Naive B cell (primary cell): ENCODE data around the gene MSL1. TPM values are rescaled to one million over a fixed set of nuclear protein-coding genes. Genes with fewer than 3 reads are reported as not detected.

ENCODE experiments used
- ATAC-seq, 2 donors: fragments of 150-1000 bp; cut with Tn5 transposase; 2 replicates each; pipeline ENCODE4 v1.10.0; 2021; ENCODE audit warnings: low read depth in 2 of 2, mild to moderate bottlenecking in 2 of 2, moderate library complexity in 2 of 2
- DNase-seq: peaks from one replicate; pipeline ENCODE4 v3.0.0; 2022
- H3K27ac Mint-ChIP-seq, 6 donors: one replicate each; pipeline ENCODE4 v1.8.0; 2020 to 2022; ENCODE audit warnings: mild to moderate bottlenecking in 6 of 6, mixed read lengths in 6 of 6, moderate library complexity in 5 of 6, inconsistent platforms in 2 of 6
- H3K27me3 Mint-ChIP-seq, 3 donors: one replicate each; pipeline ENCODE4 v1.8.0; 2021 to 2022; ENCODE audit warnings: mixed read lengths in 3 of 3, mild to moderate bottlenecking in 1 of 3
- H3K36me3 Mint-ChIP-seq, 2 donors: one replicate each; pipeline ENCODE4 v1.8.0; 2020 to 2022; ENCODE audit warnings: mixed read lengths in 2 of 2, inconsistent platforms in 1 of 2, mild to moderate bottlenecking in 1 of 2
- H3K4me1 Mint-ChIP-seq, 3 donors: one replicate each; pipeline ENCODE4 v1.8.0; 2020 to 2022; ENCODE audit warnings: mixed read lengths in 3 of 3, inconsistent platforms in 1 of 3, mild to moderate bottlenecking in 1 of 3, moderate library complexity in 1 of 3
- H3K4me3 Mint-ChIP-seq, 8 donors: one replicate each; pipeline ENCODE4 v1.8.0; 2020 to 2022; ENCODE audit warnings: mild to moderate bottlenecking in 8 of 8, mixed read lengths in 8 of 8, moderate library complexity in 8 of 8, inconsistent platforms in 2 of 8
- H3K9me3 Mint-ChIP-seq, 7 donors: one replicate each; pipeline ENCODE4 v1.8.0; 2020 to 2022; ENCODE audit warnings: mixed read lengths in 7 of 7, mild to moderate bottlenecking in 5 of 7, inconsistent platforms in 2 of 7, moderate library complexity in 1 of 7
- polyA plus RNA-seq, 6 donors: library from polyadenylated mRNA; unstranded; fragments of 300-500 nt; fragmentation: Illumina TruSeq; gene quantifications; one replicate each; pipeline ENCODE4 v1.2.3, GENCODE V29; 2021; ENCODE audit warnings: low read depth in 6 of 6

The MSL1 gene
- polyA plus RNA-seq, 6 donors from 2014 or later, result 7.7 to 13.1 (median 9.2) TPM

GRCh38 chr17:40103688-40104087 lies 18.1 kb upstream of the MSL1 start:
- H3K36me3 Mint-ChIP-seq, result no peaks in the 10 kb centered on the region
- no peak for ATAC-seq
- H3K27ac Mint-ChIP-seq, result peak overlapping the region in 1 of 6 donors; percentile 91
- no peaks in the 10 kb centered on the region for H3K27me3 Mint-ChIP-seq
- H3K4me1 Mint-ChIP-seq, result peaks cover 56 to 74% (median 60%) of the 10 kb centered on the region in 3 donors
- no peak for DNase-seq
- peaks cover 0 to under 1% (median 0%) of the 10 kb centered on the region in 7 donors for H3K9me3 Mint-ChIP-seq
- no peak overlapping the region for H3K4me3 Mint-ChIP-seq

GRCh38 chr17:40104594-40105486 lies 16.9 kb upstream of the MSL1 start:
- no peaks in the 10 kb centered on the region for H3K27me3 Mint-ChIP-seq
- DNase-seq, result no peak
- peak overlapping the region in 2 of 8 donors; percentile 40 to 56 for H3K4me3 Mint-ChIP-seq
- H3K4me1 Mint-ChIP-seq, result peaks cover 52 to 63% (median 58%) of the 10 kb centered on the region in 3 donors
- no peak overlapping the region for H3K27ac Mint-ChIP-seq
- no peak for ATAC-seq
- H3K36me3 Mint-ChIP-seq, result no peaks in the 10 kb centered on the region
- no peaks in the 10 kb centered on the region for H3K9me3 Mint-ChIP-seq

- no peaks in the 10 kb centered on the region for H3K36me3 Mint-ChIP-seq
- peak overlapping the region in 3 of 6 donors; percentile 15 to 81 (median 15) for H3K27ac Mint-ChIP-seq
- H3K9me3 Mint-ChIP-seq, result no peaks in the 10 kb centered on the region
- H3K4me1 Mint-ChIP-seq, result peaks cover 45 to 59% (median 58%) of the 10 kb centered on the region in 3 donors
- ATAC-seq, result no peak
- DNase-seq, result no peak
- no peaks in the 10 kb centered on the region for H3K27me3 Mint-ChIP-seq
- peak overlapping the region in 4 of 8 donors; percentile 22 to 50 (median 35) for H3K4me3 Mint-ChIP-seq
Observed at GRCh38 chr17:40105861-40106759, 15.7 kb upstream of the MSL1 start.

- DNase-seq (no peak), ATAC-seq (no peak)
- no peaks in the 10 kb centered on the region for H3K27me3 Mint-ChIP-seq
- peak overlapping the region in 6 of 8 donors; percentile 48 to 86 (median 76) for H3K4me3 Mint-ChIP-seq
- H3K9me3 Mint-ChIP-seq, result no peaks in the 10 kb centered on the region
- no peaks in the 10 kb centered on the region for H3K36me3 Mint-ChIP-seq
- peak overlapping the region in 5 of 6 donors; percentile 28 to 96 (median 81) for H3K27ac Mint-ChIP-seq
- peaks cover 48 to 63% (median 62%) of the 10 kb centered on the region in 3 donors for H3K4me1 Mint-ChIP-seq
Observed at GRCh38 chr17:40106760-40107521, 14.8 kb upstream of the MSL1 start.

- Mint-ChIP-seq H3K9me3 (no peaks in the 10 kb centered on the region), H3K36me3 (no peaks in the 10 kb centered on the region), H3K27ac (peak overlapping the region; percentile 80 to 97 (median 96)), H3K4me1 (peaks cover 54 to 70% (median 69%) of the 10 kb centered on the region in 3 donors), H3K4me3 (peak overlapping the region; percentile 48 to 87 (median 76)), H3K27me3 (no peaks in the 10 kb centered on the region)
- DNase-seq, result no peak
- peak; percentile 52 for ATAC-seq
Observed at GRCh38 chr17:40107522-40108174, 14.1 kb upstream of the MSL1 start.

- Mint-ChIP-seq H3K4me3 (no peak overlapping the region), H3K9me3 (no peaks in the 10 kb centered on the region), H3K27me3 (no peaks in the 10 kb centered on the region), H3K36me3 (no peaks in the 10 kb centered on the region), H3K4me1 (peaks cover 59 to 79% (median 69%) of the 10 kb centered on the region in 3 donors), H3K27ac (peak overlapping the region in 1 of 6 donors; percentile 93)
- ATAC-seq (no peak), DNase-seq (no peak)
Observed at GRCh38 chr17:40108970-40109824, 12.6 kb upstream of the MSL1 start.

GRCh38 chr17:40110026-40110845 lies 11.5 kb upstream of the MSL1 start:
- Mint-ChIP-seq H3K27me3 (no peaks in the 10 kb centered on the region), H3K36me3 (no peaks in the 10 kb centered on the region), H3K27ac (peak overlapping the region in 3 of 6 donors; percentile 50 to 71 (median 62)), H3K9me3 (no peaks in the 10 kb centered on the region), H3K4me1 (peaks cover 55 to 79% (median 61%) of the 10 kb centered on the region in 3 donors), H3K4me3 (peak overlapping the region in 3 of 8 donors; percentile 35 to 76 (median 54))
- no peak for DNase-seq
- no peak for ATAC-seq

GRCh38 chr17:40111221-40112128 lies 10.3 kb upstream of the MSL1 start:
- ATAC-seq (peak; percentile 27 to 40), DNase-seq (peak; percentile 66)
- H3K4me3 Mint-ChIP-seq, result peak overlapping the region; percentile 66 to 89 (median 75)
- no peaks in the 10 kb centered on the region for H3K27me3 Mint-ChIP-seq
- no peaks in the 10 kb centered on the region for H3K9me3 Mint-ChIP-seq
- peaks cover 49 to 70% (median 54%) of the 10 kb centered on the region in 3 donors for H3K4me1 Mint-ChIP-seq
- H3K27ac Mint-ChIP-seq, result peak overlapping the region; percentile 52 to 90 (median 78)
- no peaks in the 10 kb centered on the region for H3K36me3 Mint-ChIP-seq

GRCh38 chr17:40112191-40112711 lies 9.5 kb upstream of the MSL1 start:
- Mint-ChIP-seq H3K9me3 (no peaks in the 10 kb centered on the region), H3K36me3 (no peaks in the 10 kb centered on the region), H3K4me1 (peaks cover 41 to 62% (median 46%) of the 10 kb centered on the region in 3 donors), H3K27me3 (no peaks in the 10 kb centered on the region), H3K4me3 (peak overlapping the region in 6 of 8 donors; percentile 66 to 90 (median 76)), H3K27ac (peak overlapping the region; percentile 20 to 90 (median 71))
- DNase-seq (no peak), ATAC-seq (no peak)

GRCh38 chr17:40112718-40113109 lies 9.1 kb upstream of the MSL1 start:
- Mint-ChIP-seq H3K36me3 (no peaks in the 10 kb centered on the region), H3K27me3 (no peaks in the 10 kb centered on the region), H3K4me1 (peaks cover 36 to 57% (median 42%) of the 10 kb centered on the region in 3 donors), H3K27ac (peak overlapping the region in 5 of 6 donors; percentile 59 to 89 (median 73)), H3K9me3 (no peaks in the 10 kb centered on the region), H3K4me3 (peak overlapping the region in 5 of 8 donors; percentile 51 to 90 (median 76))
- ATAC-seq, result no peak
- no peak for DNase-seq
